NCI-H1930 (cell line): ENCODE measurements around the gene ARMC12.
"Not testable (repeated sequence)": the region's sequence is repeated elsewhere in the genome, so short reads cannot be mapped to it uniquely, and the experiment has no call there.

Experiments
- DNase-seq, 2 experiments: peaks; one replicate each; lab custom pipeline; 2025; lab: John Stamatoyannopoulos, UW

Gene ARMC12, protein sequence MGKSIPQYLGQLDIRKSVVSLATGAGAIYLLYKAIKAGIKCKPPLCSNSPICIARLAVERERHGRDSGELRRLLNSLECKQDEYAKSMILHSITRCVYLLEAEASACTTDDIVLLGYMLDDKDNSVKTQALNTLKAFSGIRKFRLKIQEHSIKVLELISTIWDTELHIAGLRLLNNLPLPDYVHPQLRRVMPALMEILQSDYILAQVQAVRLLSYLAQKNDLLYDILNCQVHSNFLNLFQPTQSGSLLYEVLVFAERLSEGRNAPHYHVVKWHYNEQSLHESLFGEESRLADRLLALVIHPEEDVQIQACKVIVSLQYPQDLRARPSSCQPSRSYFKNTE

GRCh38 chr6:35736982-35737412 is at the start of gene ARMC12:
Gene ARMC12 (plus strand): TSS chr6:35737032. CDS start chr6:35737109, 77 bp downstream.
- DNase-seq: no peak

DNA sequence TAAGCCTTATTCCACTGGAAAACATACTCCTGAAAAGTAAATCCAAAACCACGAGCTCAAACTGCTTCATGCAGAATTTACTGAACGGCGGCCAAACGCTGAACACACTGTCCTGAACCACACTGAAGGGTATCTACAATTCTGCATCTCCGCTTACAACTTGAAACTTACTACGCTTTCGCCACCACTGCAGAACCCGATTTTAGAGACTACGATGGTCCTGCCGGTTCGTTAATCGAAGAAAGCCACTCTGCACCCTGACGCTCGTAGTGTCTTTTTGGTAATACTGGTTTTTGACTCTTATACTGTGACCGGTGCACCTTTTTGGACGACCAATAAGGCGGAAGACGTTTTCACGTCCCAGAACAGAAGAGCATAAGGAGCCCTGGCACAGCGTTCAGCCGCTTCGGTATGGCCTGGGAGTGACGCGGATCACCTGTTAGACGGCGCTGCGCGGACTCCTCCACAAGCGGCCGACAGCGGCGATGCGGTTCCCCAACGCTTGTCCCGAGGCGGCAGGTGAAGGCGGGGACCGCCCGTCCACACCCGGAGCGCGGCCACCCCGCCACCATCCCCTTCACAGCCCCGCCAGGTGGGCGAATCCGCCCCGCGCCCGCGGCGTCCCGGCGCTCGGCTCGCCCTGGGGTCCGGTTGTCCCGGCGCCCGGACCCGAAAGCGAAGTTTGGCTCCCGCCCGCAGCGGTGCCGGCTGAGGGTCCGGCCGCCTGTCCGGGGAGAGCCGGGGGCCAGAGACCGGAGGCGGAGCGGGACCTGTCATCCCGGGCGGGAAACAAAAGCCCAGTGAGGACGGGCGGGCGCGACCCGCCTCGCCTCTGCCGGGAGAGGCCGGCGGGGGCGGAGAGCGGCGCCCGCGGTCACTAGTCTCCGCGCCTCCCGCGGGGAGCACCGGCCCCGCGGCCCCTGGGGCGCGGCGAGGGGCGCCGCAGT is 48.9 kb upstream of the ARMC12 start:
- DNase-seq: peak; percentile 18 to 28

DNA sequence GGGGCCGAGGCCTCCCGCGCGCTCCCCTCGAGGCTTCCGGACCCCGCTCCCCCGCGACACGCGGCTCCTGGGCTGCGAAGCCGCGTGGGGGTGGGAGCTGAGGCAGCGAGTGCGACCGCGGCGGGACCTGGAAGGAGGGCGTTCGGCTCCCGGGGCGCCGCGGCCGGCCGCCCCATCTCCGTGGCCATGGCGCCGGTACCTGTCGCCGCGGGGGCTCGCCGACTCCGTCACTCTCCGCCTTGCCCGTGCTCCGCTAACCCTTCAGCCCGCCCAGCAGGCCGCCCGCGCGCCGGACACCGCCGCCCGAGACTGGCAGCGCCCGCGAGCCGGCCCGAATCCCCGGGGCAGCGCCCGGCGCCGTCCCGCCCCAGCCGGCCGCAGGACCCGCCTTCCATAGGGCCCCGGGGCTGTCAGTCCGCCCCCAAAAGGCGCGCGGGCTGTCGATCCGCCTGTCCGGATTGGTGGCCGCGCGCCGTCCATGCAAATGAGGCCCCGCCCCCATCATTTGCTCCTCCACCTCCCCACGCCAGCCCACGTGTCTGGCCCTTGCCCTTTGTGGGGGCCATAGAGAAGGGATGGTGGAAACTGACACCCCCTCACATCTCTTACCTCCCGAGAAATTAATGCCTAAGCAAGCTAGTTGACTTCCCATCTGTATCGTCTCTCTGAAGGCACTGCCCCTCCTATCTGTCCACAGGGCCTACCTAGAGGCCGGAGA is 48.1 kb upstream of the ARMC12 start, which contains the start of gene FKBP5:
FKBP5 (minus strand) TSS at position 311 of the 718 bp plus-strand sequence. CDS start 46,091 bp downstream, outside the sequence.
- peak; percentile 74 to 84 for DNase-seq

- not testable (repeated sequence) for DNase-seq
Measured at GRCh38 chr6:35690006-35690405, 46.8 kb upstream of the ARMC12 start.

GRCh38 chr6:35690484-35690883 is 46.3 kb upstream of the ARMC12 start:
- no peak for DNase-seq

GRCh38 chr6:35691027-35691824 is 45.6 kb upstream of the ARMC12 start:
- DNase-seq: no peak

DNA sequence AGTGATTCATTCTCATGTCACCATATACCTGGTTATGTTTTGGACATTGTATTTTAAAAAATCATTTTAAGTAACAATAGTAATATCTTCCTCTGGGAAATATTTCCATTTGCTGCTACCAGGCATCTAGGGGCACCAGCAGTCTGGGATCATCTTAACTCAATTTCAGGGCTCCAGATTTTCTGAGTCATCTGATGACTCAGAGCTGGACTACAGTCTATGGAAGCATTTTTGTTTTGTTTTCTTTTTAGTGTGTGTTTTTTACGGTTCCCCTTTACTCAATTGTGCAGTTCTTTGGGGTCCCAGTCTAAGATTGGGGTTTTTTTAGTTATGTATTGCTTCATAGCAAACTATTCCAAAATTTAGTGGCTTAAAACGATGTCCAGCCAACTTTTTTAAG is 42.4 kb upstream of the ARMC12 start:
- DNase-seq: no peak

DNA sequence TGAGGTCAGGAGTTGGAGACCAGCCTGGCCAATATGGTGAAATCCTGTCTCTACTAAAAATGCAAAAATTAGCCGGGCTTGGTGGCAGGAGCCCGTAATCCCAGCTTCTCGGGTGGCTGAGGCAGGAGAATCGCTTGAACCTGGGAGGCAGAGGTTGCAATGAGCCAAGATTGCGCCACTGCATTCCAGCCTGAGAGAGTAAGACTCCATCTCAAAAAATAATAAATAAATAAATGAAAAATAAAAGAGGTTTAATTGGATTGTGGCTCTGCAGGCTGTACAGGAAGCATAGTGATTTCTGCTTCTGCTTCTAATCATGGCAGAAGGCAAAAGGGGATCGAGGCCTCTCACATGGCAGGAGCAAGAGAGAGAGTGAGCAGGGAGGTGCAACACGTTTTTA is 38.4 kb upstream of the ARMC12 start:
- not testable (repeated sequence) for DNase-seq

- no peak for DNase-seq
Measured at GRCh38 chr6:35698858-35699257, 38.0 kb upstream of the ARMC12 start.

DNA sequence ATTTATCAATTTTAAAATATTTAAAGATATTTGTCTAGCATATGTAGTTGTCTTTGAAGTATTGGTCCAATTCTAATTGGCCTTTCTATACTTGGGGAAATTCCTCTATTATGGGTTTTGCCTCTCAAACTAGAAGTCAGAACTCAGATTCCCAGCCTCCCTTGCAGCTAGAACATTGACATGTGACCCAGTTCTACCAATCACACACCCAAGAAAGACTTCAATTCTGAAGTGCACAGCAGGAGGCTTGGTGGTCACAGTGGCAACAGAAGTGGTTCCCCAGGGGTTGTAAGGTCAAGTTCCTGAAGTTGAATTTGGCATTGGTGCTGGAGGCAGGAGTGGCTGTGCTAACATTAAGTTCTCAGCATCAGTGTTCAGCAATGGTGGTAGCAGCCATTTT is 33.3 kb upstream of the ARMC12 start:
- no peak for DNase-seq

- no peak for DNase-seq
Measured at GRCh38 chr6:35706468-35706867, 30.4 kb upstream of the ARMC12 start.

DNA sequence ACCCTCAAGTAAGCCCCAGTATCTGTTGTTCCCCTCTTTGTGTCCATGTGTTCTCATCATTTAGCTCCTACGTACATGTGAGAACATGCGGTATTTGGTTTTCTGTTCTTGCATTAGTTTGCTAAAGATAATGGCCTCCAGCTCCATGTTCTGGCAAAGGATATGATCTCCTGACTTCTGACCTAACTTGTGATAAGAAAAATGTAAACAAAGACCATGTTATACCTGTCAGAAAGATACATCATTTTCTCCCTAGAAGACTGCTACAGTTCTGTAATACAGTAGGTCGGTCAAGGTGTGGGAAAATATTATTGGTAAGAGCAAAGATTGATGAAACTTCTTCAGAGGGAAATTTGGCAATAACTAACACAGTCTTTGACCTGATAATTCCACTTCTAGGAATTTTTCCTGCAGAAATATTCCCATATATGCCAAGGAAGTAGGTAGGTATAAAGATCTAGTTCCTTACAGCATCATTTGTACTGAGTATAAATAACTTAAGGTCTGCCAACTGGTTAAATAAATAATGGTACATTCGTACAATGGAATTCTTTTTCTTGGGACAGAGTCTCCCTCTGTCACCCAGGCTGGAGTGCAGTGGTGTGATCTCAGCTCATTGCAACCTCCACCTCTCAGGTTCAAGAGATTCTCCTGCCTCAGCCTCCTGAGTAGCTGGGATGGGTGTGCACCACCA is 29.0 kb upstream of the ARMC12 start:
- DNase-seq: no peak

- no peak for DNase-seq
Measured at GRCh38 chr6:35708585-35708984, 28.2 kb upstream of the ARMC12 start.

- no peak for DNase-seq
Measured at GRCh38 chr6:35710241-35710847, 26.5 kb upstream of the ARMC12 start.

DNA sequence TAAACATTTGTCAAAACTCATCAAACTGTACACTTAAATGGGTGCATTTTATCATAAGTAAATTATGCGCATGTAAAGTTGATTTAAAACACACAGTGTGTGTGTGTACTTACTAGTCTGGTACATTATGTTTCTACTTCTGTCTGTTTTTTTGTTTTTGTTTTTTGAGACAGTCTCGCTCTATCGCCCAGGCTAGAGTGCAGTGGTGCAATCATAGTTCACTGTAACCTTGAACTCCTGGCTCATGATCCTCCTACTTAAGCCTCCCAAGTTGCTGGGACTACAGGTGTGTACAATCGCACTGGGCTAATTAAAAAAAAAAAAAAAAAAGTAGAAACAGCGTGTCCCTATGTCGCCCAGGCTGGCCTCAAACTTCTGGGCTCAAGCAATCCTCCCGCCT is 25.1 kb upstream of the ARMC12 start:
- no peak for DNase-seq

DNA sequence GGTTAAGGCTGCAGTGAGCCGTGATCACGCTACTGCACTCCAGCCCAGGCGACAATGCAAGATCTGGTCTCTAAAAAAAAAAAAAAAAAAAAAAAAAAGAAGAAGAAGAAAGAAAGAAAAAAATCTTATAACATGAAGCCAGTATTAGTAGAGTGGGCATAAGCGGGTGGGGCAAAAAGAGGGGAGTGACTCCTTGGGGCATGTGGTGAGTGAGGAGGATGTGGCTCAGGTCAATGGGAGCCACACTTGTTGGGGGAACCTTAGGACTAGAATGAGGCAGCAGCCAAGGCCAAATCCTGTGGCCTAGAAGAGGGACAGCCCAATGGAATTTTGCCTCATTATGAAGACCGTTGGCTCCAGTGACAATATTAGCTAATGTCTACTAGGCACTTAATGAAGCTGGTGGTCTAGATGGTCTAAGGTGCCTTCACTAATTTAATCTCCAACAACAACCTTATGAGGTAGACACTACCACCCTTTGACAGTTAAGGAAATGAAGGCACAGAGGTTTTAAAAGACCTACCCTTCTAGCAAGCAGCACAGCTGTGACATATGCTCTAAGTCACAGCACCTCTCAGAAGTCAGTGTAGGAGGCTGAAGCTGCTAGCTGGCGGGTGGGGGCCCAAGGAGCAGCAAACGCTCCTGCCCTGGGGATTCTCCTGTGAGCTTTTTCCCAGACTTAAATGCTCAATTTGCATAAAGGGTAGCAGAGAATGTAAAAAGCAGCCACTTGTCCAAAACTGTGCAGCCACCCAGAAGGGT is 23.6 kb upstream of the ARMC12 start:
- no peak for DNase-seq

- no peak for DNase-seq
Measured at GRCh38 chr6:35716798-35717197, 20.0 kb upstream of the ARMC12 start.

GRCh38 chr6:35717449-35718374 is 19.1 kb upstream of the ARMC12 start:
- DNase-seq: no peak
